SU-DHL-6 (cell line): ENCODE results near the gene PFN3.

Experiments
- CTCF ChIP-seq: fragments of 200-600 bp; sonication (generic); IDR thresholded peaks from one replicate; pipeline ENCODE4 v1.5.1; 2017; ENCODE audit warnings: antibody characterized with exemption, mild to moderate bottlenecking, low read length, moderate library complexity; ENCODE audit not compliant: insufficient read depth, poor library complexity, severe bottlenecking
- EZH2phosphoT487 ChIP-seq: fragments of 200-600 bp; sonication (generic), shearing (Covaris generic); conservative IDR thresholded peaks from 2 replicates; pipeline ENCODE4 v1.6.1; 2018; ENCODE audit warnings: mild to moderate bottlenecking, antibody characterized with exemption, low read length, moderate library complexity, mixed read lengths

GRCh38 chr5:177419046-177419445, 18.6 kb upstream of the PFN3 start:
- TF ChIP-seq CTCF = no peak
- TF ChIP-seq EZH2phosphoT487 = no peak
